Measurements from ENCODE around the gene RPS6KA5. TPM values are rescaled to one million over a fixed set of nuclear protein-coding genes. Genes with fewer than 3 reads are reported as not detected.
"Not testable (repeated sequence)": the region's sequence is repeated elsewhere in the genome, so short reads cannot be mapped to it uniquely, and the experiment has no call there.

RPS6KA5 gene
- total and polyA plus RNA-seq, 3 experiments from 2014 or later: 17.7 to 21.3 (median 19.9) TPM

DNA sequence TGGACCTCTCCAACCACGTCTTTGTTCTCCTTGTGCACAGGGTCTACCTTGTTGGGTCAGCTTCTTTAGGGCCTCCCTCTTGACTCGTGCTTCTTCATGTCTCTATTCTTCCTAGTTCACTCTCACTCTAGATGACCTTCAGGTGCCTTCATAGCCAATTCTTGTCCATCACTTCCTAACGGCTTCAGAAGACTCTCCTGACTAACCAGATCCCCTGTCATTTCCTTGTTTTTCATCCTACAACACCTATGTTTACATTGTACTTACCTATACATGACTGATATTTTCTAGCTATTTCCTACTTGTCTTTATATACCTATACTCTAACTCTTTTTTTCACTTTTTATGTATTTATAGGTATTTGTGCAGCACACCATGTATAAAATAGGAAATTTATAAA lies 117.1 kb downstream of the RPS6KA5 start:
- no peak for DNase-seq
- Mint-ChIP-seq H3K4me3 (no peak overlapping the region), H3K36me3 (peaks cover 39 to 56% (median 42%) of the 10 kb centered on the region in 3 donors), H3K27me3 (peaks cover 0 to 2% of the 10 kb centered on the region in 2 donors), H3K27ac (no peak overlapping the region), H3K4me1 (peaks cover 0 to 4% (median 0%) of the 10 kb centered on the region in 3 donors), H3K9me3 (peaks cover 7 to 21% (median 16%) of the 10 kb centered on the region in 5 donors)
- Histone ChIP-seq H3K27me3 (ENCODE audit: insufficient read depth, low read length, poor library complexity, severe bottlenecking) (no peaks in the 10 kb centered on the region), H3K36me3 (ENCODE audit: insufficient read depth, low read length) (peaks cover 10% of the 10 kb centered on the region), H3K27ac (ENCODE audit: low read depth, low read length) (no peak overlapping the region), H3K9me3 (ENCODE audit: low read length) (no peaks in the 10 kb centered on the region), H3K4me3 (ENCODE audit: low read length) (no peak overlapping the region), H3K4me1 (ENCODE audit: insufficient read depth, low read length) (no peaks in the 10 kb centered on the region)
- ChIA-PET POLR2A (no interaction called here), CTCF (interaction anchor here (1.1 kb wide), 1 partner anchor 31 kb away, joined by 3 read pairs; no protein-coding TSS in a partner anchor)

DNA sequence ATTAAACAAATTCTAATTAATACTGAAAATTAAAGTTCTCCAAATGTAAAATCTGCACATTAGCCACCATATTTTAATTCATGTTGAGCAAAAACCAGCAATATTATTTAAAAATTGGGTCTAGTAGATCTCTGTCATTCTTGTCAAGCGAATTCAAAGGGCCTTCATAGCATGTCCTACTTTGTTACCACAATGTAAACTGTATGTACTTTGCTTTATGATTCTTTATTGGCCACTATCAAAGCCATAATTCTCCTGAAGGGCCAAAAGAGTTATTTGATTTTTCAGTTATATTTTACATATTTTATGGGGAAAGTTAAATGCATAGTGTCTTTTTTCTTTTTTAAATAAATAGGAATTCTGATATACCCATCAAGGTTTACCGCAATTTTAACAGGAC lies 117.9 kb downstream of the RPS6KA5 start:
- Mint-ChIP-seq H3K36me3 (peaks cover 44 to 64% (median 48%) of the 10 kb centered on the region in 3 donors), H3K4me3 (no peak overlapping the region), H3K27ac (no peak overlapping the region), H3K4me1 (peaks cover 0 to 2% (median 0%) of the 10 kb centered on the region in 3 donors), H3K27me3 (peaks cover 0 to 2% of the 10 kb centered on the region in 2 donors), H3K9me3 (peaks cover 7 to 21% (median 16%) of the 10 kb centered on the region in 5 donors)
- H3K4me1 ChIP-seq (ENCODE audit: insufficient read depth, low read length): no peaks in the 10 kb centered on the region
- no peak overlapping the region for H3K4me3 ChIP-seq (ENCODE audit: low read length)
- no peak overlapping the region for H3K27ac ChIP-seq (ENCODE audit: low read depth, low read length)
- ChIA-PET CTCF (no interaction called here), POLR2A (no interaction called here)
- H3K36me3 ChIP-seq (ENCODE audit: insufficient read depth, low read length): peaks cover 10% of the 10 kb centered on the region
- no peaks in the 10 kb centered on the region for H3K27me3 ChIP-seq (ENCODE audit: insufficient read depth, low read length, poor library complexity, severe bottlenecking)
- H3K9me3 ChIP-seq (ENCODE audit: low read length): no peaks in the 10 kb centered on the region
- DNase-seq: no peak

DNA sequence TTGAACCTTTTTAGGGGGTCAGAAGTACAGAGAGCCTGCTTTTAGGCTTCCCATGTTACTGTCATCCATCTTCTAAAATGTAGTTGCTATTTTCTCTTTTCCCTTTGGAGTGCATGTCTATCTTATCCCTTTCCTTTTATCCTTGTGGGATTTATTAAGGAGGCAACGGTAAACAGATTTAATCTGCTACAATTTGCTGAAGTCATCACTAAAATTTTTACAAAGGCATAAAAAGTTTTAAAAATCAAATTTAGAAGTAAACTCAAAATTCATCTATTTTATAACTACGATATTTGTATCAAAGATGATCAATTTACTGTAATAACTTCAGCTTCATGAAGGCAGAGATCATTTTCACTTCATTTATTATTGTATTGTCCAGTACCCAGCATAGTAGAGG lies 118.7 kb downstream of the RPS6KA5 start:
- Mint-ChIP-seq H3K36me3 (peaks cover 50 to 69% (median 56%) of the 10 kb centered on the region in 3 donors), H3K4me1 (peaks cover 0 to 2% (median 0%) of the 10 kb centered on the region in 3 donors)
- no peak overlapping the region for H3K4me3 ChIP-seq (ENCODE audit: low read length)

DNA sequence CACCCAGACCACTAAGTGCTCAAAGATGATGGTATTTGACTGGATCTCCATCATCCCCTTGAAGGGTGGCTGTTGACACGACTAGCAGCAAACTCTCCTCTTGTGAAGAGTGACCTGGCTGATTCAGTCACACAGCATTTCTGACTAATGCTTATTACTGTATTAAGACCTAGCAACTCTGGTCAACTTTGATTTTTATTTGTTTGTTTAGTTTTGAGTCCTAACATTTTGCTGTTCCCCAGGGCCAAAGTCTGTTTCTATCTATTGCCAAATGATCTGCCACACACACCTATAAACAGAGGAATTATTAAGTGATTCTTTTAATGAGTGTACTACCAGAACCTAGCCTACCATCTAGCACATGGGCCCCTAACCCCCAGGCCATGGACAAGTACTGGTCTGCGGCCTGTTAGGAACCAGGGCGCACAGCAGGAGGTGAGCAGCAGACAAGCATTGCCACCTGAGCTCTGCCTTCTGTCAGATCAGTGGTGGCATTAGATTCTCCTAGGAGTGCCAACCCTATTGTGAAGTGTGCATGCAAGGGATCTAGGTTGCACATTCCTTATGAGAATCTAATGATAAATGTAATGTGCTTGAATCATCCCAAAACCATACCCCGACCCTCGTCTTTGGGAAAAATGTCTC lies 120.0 kb downstream of the RPS6KA5 start:
- peaks cover 10% of the 10 kb centered on the region for H3K36me3 ChIP-seq (ENCODE audit: insufficient read depth, low read length)
- H3K36me3 Mint-ChIP-seq: peaks cover 45 to 62% (median 56%) of the 10 kb centered on the region in 3 donors
- ChIA-PET CTCF (no interaction called here), POLR2A (no interaction called here)
- H3K27ac Mint-ChIP-seq: peak overlapping the region in 1 of 8 donors; percentile 20
- H3K27ac ChIP-seq (ENCODE audit: low read depth, low read length): no peak overlapping the region
- H3K4me1 Mint-ChIP-seq: no peaks in the 10 kb centered on the region
- no peaks in the 10 kb centered on the region for H3K4me1 ChIP-seq (ENCODE audit: insufficient read depth, low read length)
- DNase-seq: no peak
- peaks cover 0 to 2% of the 10 kb centered on the region in 2 donors for H3K27me3 Mint-ChIP-seq
- H3K27me3 ChIP-seq (ENCODE audit: insufficient read depth, low read length, poor library complexity, severe bottlenecking): no peaks in the 10 kb centered on the region
- peaks cover 7 to 21% (median 16%) of the 10 kb centered on the region in 5 donors for H3K9me3 Mint-ChIP-seq
- H3K4me3 ChIP-seq (ENCODE audit: low read length): no peak overlapping the region
- H3K9me3 ChIP-seq (ENCODE audit: low read length): no peaks in the 10 kb centered on the region
- no peak overlapping the region for H3K4me3 Mint-ChIP-seq

More for the DNA sequence above, 118.7 kb downstream of the RPS6KA5 start:
- no peak overlapping the region for H3K27ac ChIP-seq (ENCODE audit: low read depth, low read length)
- no peaks in the 10 kb centered on the region for H3K27me3 ChIP-seq (ENCODE audit: insufficient read depth, low read length, poor library complexity, severe bottlenecking)
- ChIA-PET CTCF (no interaction called here), POLR2A (no interaction called here)
- no peaks in the 10 kb centered on the region for H3K4me1 ChIP-seq (ENCODE audit: insufficient read depth, low read length)
- no peak for DNase-seq
- Mint-ChIP-seq H3K27ac (no peak overlapping the region), H3K9me3 (peaks cover 7 to 21% (median 16%) of the 10 kb centered on the region in 5 donors), H3K4me3 (no peak overlapping the region), H3K27me3 (peaks cover 0 to 2% of the 10 kb centered on the region in 2 donors)
- H3K36me3 ChIP-seq (ENCODE audit: insufficient read depth, low read length): peaks cover 10% of the 10 kb centered on the region
- no peaks in the 10 kb centered on the region for H3K9me3 ChIP-seq (ENCODE audit: low read length)

DNA sequence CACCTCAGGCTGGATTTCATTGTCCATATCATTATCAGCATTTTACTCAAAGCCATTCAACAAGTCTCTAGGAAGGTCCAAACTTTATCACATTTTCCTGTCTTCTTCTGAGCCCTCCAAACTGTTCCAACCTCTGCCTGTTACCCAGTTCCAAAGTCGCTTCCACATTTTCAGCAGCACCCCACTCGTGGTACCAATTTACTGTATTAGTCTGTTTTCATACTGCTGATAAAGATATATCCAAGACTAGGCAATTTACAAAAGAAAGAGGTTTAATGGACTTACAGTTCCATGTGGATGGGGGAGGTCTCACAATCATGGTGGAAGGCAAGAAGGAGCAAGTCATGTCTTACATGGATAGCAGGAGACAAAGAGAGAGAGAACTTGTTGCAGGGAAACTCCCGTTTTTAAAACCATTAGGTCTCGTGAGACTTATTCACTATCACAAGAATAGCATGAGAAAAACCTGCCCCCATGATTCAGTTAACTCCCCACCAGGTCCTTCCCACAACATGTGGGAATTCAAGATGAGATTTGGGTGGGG lies 121.1 kb downstream of the RPS6KA5 start:
- CTCF ChIA-PET; H3K4me1 Mint-ChIP-seq; H3K9me3 ChIP-seq (ENCODE audit: low read length); H3K27me3 Mint-ChIP-seq; H3K4me3 ChIP-seq (ENCODE audit: low read length); POLR2A ChIA-PET; H3K27ac ChIP-seq (ENCODE audit: low read depth, low read length); H3K27ac Mint-ChIP-seq; H3K36me3 ChIP-seq (ENCODE audit: insufficient read depth, low read length); H3K27me3 ChIP-seq (ENCODE audit: insufficient read depth, low read length, poor library complexity, severe bottlenecking); H3K4me3 Mint-ChIP-seq; H3K4me1 ChIP-seq (ENCODE audit: insufficient read depth, low read length); DNase-seq: not testable (repeated sequence)
- peaks cover 43 to 61% (median 56%) of the 10 kb centered on the region in 3 donors for H3K36me3 Mint-ChIP-seq
- H3K9me3 Mint-ChIP-seq: peaks cover 7 to 21% (median 16%) of the 10 kb centered on the region in 5 donors

DNA sequence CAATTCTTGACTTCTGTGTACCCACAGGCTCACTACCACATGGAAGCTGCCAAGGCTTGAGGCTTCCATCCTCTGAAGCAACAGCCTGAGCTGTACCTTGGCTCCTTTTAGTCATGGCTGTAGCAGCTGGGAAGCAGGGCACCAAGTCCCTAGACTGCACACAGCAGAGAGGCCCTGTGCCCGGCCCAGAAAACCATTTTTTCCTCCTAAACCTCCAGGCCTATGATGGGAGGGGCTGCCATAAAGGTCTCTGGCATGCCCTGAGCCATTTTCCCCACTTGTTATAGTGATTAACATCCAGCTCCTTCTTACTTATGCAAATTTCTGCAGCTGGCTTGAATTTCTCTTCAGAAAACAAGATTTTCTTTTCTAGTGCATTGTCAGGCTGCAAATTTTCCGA lies 121.8 kb downstream of the RPS6KA5 start:
- Histone ChIP-seq H3K4me3 (ENCODE audit: low read length) (no peak overlapping the region), H3K9me3 (ENCODE audit: low read length) (no peaks in the 10 kb centered on the region), H3K4me1 (ENCODE audit: insufficient read depth, low read length) (no peaks in the 10 kb centered on the region), H3K36me3 (ENCODE audit: insufficient read depth, low read length) (peaks cover 10% of the 10 kb centered on the region), H3K27ac (ENCODE audit: low read depth, low read length) (no peak overlapping the region), H3K27me3 (ENCODE audit: insufficient read depth, low read length, poor library complexity, severe bottlenecking) (no peaks in the 10 kb centered on the region)
- DNase-seq: no peak
- H3K27me3 Mint-ChIP-seq: peaks cover 0 to 2% of the 10 kb centered on the region in 2 donors
- peaks cover 43 to 59% (median 56%) of the 10 kb centered on the region in 3 donors for H3K36me3 Mint-ChIP-seq
- no peak overlapping the region for H3K4me3 Mint-ChIP-seq
- peaks cover 0 to 2% (median 0%) of the 10 kb centered on the region in 3 donors for H3K4me1 Mint-ChIP-seq
- H3K9me3 Mint-ChIP-seq: peaks cover 7 to 21% (median 16%) of the 10 kb centered on the region in 5 donors
- no peak overlapping the region for H3K27ac Mint-ChIP-seq
- POLR2A ChIA-PET: no interaction called here
- CTCF ChIA-PET: no interaction called here

DNA sequence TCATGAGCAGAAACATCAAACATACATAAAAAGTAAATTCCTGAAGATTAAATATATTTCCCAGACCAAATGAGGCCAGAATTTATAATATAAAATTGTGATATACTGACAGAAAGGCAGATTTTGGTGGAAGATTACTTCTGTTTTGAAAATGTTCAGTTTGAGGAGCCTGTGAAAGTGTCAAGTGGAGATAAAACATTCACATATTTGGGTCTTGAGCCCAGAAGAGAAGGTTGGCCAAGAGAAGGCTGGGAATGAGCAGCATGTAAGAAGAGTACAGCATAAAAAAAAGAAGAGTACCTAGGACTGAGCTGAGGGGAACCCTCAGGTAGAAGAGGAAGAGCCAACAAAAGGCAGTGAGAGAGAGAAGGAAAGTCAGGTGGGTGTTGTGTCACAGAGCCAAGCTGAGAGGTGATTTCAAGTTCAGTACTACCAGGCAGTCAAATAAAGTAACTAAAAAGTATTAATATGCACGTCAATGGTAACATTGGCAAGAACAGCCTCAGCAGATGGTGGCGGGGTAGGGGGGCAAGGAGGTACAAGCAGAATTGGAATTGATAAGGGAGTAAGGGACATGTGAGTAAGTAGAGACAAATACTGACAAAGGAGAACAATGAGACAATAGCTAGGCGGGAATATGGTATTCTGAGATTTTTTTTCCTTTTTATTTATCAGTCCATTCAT lies 123.5 kb downstream of the RPS6KA5 start:
- DNase-seq: no peak
- Mint-ChIP-seq H3K27ac (peak overlapping the region in 2 of 8 donors; percentile 53 to 61), H3K9me3 (peaks cover 7 to 21% (median 16%) of the 10 kb centered on the region in 5 donors), H3K4me3 (no peak overlapping the region), H3K27me3 (no peaks in the 10 kb centered on the region), H3K4me1 (peaks cover 0 to 2% (median 0%) of the 10 kb centered on the region in 3 donors), H3K36me3 (peaks cover 40 to 52% (median 48%) of the 10 kb centered on the region in 3 donors)
- H3K36me3 ChIP-seq (ENCODE audit: insufficient read depth, low read length): peaks cover 10% of the 10 kb centered on the region
- H3K4me3 ChIP-seq (ENCODE audit: low read length): no peak overlapping the region
- ChIA-PET CTCF (no interaction called here), POLR2A (no interaction called here)
- H3K4me1 ChIP-seq (ENCODE audit: insufficient read depth, low read length): no peaks in the 10 kb centered on the region
- H3K9me3 ChIP-seq (ENCODE audit: low read length): no peaks in the 10 kb centered on the region
- H3K27ac ChIP-seq (ENCODE audit: low read depth, low read length): no peak overlapping the region
- H3K27me3 ChIP-seq (ENCODE audit: insufficient read depth, low read length, poor library complexity, severe bottlenecking): no peaks in the 10 kb centered on the region
